HK-2 (cell line): ENCODE results near the gene TSPAN9.

Source experiments
- DNase-seq: peaks from one replicate; pipeline ENCODE4 v3.0.0-alpha.2; 2018; ENCODE audit not compliant: unreplicated experiment

Gene TSPAN9

DNA sequence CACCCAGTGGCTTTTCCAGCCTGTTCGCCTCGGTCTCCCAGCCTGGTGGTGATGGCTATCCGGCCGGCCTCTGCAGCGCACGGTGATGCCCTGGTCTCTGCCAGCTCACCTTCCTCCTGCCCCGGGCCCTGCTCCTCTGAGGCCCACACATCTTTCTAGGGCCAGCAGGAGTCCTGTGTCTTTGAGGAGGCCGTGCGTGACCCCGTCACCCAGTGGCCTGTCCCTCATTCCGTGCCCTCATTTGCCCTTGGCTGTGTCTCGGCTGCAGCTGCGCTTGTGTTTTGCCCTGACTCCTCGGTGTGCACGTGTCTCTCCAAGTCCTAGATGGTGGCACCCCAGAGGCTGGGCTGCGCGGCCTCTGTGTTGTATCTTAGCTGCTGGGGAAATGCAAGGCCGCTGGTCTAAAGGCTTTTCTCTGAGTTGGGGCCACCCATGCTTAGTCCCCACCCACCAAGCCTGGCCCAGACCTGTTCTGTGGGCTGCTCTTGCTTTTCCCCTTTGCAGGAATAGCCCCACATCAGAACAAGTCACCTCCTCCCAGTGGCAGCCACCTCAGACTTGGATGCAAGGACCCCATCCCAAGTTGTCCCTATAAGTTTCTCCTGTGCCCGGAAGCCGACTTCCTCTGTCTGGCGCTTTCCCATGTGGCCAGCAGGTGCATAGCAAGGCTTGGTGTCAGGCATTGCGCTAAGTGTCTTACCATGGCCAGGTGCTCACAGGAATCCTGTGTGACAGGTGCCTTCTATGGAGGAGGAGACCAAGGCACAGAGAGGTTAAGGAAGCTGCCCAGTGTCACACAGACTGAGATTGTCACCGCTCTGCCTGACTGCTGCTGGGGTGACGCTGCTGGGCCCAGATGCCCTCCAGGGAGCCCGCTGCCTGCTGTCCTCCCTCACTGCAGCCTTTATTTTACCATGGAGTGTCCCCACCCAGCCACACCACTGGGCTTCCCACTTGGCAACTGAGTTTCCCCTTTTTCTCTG is 64.5 kb downstream of the TSPAN9 start:
- DNase-seq: no peak

DNA sequence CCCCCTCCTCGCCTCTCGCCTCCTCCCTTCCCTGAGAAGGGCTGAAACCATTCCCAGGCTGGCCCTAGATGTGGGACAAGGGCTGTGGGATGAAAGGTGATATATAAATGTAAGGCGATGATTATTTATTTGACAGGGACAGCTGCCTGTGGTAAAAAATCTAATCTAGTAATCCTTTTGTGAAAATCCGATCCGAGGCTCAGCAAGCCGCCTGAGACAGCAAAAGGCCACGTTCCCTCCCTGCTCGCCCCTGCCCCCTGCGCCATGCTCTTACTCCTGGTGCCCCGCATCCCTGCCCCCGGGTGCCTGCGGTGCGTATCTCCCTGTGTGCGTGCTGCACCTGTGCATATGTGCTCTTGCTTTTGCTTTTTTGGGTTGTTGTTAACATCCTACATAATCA is 65.2 kb downstream of the TSPAN9 start:
- DNase-seq: no peak

DNA sequence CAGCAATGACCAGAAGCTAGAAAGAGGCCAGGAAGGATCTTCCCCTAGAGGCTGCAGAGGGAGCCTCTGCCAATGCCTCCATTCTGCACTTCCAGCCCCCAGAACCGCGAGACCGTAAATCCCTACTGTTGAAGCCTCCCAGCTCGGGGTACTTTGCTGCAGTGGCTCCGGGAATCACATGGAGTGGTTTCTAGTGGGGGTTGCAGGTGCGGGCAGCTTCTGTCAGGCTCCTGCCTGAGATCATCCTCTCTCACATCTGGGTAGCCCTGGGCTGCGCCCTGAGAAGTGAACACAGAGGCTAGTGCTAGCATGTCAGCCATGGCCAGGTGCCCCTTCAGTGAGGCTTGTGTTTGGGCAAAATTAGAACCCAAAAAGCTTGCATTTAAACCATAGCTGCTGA is 67.3 kb downstream of the TSPAN9 start:
- DNase-seq: no peak

- DNase-seq: no peak
Measured at GRCh38 chr12:3145033-3145432, 67.9 kb downstream of the TSPAN9 start.

DNA sequence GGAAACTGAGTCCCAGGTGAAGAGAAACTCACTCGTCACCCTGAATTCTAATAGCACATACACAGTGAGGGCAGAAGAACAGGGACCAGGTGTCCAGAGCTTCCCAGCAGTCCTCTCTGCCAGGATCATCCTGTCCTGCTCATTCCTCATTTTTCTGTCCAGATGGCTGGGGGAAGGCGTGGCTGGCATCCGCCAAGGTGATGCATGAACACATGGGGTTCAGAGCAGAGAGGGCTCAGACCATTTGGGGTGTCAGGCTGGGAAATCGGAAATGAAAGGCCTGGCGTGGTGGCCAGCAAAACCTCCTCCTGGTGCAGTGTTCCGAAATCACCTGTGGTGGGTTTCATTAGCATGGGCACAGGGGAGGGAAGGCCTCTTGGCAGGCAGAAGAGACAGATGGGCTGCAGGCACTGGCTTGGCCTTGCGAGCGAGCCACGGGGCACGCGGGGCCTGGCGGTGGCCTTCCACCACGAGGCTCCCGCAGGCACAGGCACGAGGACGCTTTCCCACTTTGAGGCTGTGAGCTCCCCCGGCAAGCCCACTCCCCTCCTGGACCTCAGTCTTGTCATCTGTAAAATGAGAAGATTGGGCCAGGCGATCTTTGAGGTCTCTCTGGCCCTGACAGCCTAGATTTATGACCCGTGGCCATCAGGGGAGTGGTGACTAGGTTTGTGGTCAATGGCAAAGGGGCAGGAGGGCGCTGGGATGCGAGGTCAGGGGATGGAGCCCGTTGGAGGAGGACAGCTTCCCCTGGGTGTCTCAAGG is 68.5 kb downstream of the TSPAN9 start:
- DNase-seq: no peak

- no peak for DNase-seq
Measured at GRCh38 chr12:3147260-3147659, 70.1 kb downstream of the TSPAN9 start.

GRCh38 chr12:3148366-3149000 is 71.3 kb downstream of the TSPAN9 start:
- DNase-seq: no peak

DNA sequence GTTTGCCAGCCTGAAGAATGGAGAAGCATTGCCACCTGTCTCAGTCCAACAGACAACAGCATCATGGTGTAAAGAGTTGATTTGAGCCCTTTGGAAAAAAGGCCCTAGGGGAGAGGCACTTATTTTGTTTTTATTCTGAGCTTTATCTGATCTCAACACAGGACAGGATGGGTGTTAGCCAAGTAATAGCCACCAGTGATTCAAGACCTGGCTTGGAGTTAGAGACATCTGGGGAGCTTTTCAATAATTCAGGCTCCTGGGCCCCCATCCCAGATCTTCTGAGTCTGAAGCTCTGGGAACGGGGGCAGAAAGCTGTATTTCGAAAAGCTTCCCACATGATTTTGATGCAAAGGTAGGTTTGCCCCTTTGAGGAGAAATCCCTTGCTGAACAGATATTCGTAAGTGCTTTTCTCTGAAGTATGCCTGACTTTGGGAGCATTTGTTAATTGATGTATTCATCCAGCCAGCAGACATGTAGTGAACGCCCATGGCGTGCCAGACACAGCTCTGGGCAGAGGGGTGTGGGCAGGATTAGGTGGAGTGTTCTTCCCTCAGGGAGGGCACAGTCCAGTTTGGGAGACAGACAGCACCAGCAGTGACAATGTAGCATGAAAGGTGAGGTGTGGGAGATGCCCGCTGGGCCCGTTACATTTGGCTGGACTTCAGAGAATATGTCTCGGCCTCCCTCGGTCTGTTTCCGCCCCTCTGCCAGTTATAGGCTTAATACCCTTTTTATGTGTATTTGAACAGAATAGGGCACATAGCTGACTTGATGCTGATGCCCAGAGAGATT is 72.5 kb downstream of the TSPAN9 start:
- no peak for DNase-seq

DNA sequence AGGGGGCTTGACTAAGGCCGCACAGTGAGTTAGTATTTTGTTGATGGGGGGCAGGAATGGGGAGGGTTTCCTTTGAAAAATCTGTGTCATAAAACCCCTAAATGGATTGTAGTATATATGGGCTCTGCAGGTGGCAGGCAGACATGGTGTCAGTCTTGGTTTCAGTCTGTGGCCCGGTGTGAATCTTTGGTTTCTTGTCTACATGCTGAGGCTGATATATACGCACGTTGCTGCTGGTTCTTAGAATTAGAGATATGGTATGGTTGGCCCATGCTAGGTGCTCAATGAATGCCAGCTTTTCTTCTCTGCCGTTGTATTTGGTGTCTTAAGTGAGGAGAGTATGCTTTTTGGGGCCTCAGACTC is 73.1 kb downstream of the TSPAN9 start:
- no peak for DNase-seq

GRCh38 chr12:3150931-3151835 is 74.0 kb downstream of the TSPAN9 start:
- DNase-seq: no peak

GRCh38 chr12:3152011-3152511 is 74.9 kb downstream of the TSPAN9 start:
- no peak for DNase-seq

- DNase-seq: no peak
Measured at GRCh38 chr12:3152892-3153291, 75.7 kb downstream of the TSPAN9 start.

DNA sequence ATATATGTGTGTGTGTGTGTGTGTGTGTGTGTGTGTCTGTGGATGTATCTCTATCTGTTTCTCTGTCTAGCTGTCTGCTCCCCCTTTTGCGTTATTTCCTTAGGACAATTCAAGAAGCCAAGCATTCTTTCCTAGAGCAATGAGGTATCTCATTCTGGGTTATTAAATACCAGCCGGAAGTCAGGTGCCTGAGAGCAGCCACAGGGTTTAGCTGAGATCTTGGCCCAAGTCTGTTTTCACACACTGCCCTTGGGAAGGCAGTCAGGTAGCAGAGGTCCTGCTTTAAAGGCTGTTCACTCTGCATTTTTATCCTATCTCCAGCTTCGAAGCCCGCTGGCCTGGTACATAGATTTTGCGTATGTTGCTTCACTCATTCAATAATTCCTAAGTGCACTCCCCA is 76.8 kb downstream of the TSPAN9 start:
- DNase-seq: no peak

DNA sequence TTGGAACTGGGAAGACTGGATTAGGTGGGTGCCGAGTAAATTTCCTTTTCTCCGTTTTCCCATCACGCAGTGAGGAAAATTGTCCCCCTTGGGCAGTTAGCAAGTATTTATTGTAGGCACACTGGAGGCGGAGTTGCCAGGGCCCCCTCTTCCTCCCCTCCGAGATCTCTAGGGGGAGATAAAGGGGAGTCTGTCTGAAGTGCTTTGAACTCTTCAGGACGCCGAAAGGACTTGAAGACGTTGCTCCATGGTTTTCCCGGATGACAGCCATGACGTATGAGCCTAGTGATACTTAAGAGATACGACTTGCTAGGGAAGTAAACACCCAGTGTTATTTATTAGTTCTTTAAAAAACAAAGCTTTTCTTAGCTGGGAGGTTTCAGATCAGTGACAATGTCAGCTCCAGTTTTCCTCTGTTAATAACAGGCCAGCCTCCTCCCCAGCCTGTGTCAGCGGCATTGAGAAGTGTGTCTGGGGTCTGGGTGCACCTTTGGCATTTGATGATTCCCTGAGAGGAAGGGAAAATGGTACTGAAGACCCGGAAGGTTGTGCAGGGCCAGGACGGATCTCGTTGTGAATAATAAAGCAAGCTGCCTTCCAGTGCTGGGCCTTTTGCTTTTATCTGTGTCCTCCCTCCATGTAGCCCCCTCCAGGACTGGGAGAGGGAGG is 78.7 kb downstream of the TSPAN9 start:
- DNase-seq: no peak

DNA sequence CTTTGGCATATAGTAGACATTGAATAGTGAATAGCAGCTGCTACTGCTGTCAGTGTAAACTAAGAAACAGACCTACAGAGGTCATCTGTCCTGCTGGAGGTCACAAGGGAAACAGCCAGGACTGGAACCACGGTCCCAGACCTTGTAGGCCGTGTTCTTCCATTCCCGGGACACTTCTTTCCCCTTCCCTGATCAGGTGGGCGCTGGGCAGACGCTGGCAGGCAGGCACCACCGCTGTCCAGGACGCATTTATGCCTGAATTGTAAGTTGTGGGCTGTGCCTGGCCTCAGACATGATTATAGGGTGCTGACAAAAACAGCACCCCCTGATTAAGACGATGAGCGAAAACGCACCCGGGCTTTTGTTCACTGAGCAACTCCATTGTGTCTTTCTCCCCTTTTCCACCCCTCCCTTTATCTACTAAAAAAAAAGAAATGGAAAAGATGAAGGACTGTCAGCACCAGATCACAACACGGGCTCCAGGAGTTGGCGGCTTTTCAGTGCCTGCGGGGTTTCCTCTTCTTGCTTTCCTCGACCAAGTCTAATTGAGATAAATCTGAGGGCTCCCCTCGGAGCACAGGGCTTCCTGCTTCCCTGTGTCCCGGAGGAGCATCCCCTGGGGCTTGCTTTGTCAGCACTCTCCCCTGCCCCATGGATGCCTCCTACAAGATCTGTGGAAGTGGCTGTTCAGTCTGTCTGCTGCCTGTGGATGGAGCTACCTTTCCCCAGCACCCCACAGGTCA is 80.6 kb downstream of the TSPAN9 start:
- no peak for DNase-seq

GRCh38 chr12:3158851-3159465 is 81.8 kb downstream of the TSPAN9 start:
- no peak for DNase-seq

DNA sequence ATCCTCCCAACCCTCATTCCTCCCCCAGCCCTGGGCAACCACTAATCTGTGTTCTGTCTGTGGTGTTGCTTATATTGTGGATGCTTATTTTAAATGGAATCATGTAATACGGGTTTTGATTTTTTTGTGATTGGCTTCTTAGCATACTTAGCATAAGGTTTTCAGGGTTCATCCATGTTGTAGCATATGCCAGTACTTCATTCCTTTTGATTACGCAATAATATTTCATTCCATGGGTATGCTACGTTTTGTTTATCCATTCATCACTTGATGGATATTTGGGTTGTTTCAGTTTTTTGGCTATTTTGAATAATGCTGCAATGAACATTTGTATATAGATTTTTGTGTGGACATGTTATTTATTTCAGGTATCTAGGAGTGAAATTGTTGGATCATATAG is 82.9 kb downstream of the TSPAN9 start:
- DNase-seq: no peak

- no peak for DNase-seq
Measured at GRCh38 chr12:3161861-3162260, 84.7 kb downstream of the TSPAN9 start.
